HepG2 (cell line): ENCODE results near the gene HDGF. TPM values are rescaled to one million over a fixed set of nuclear protein-coding genes. Genes with fewer than 3 reads are reported as not detected.

ENCODE experiments used
- ARID3A ChIP-seq: IDR thresholded peaks from 2 replicates; pipeline ENCODE4 v1.6.1; 2012; ENCODE audit warnings: low read depth, low read length, improper control_type of control experiment
- GPN1 ChIP-seq: sonication (generic); formaldehyde crosslinking; IDR thresholded peaks from 2 replicates; pipeline ENCODE4 v1.5.1; 2020; ENCODE audit warnings: missing genetic modification reagents, borderline replicate concordance
- HMG20A ChIP-seq: IDR thresholded peaks from 2 replicates; pipeline ENCODE4 v1.6.1; 2016; ENCODE audit warnings: borderline replicate concordance
- JUNB ChIP-seq: sonication (generic); formaldehyde crosslinking; IDR thresholded peaks from 2 replicates; pipeline ENCODE4 v1.8.0; 2022; ENCODE audit warnings: missing genetic modification reagents, mild to moderate bottlenecking, borderline replicate concordance
- NFE2 ChIP-seq: sonication (generic); formaldehyde crosslinking; IDR thresholded peaks from 2 replicates; pipeline ENCODE4 v1.4.0; 2020; ENCODE audit warnings: missing genetic modification reagents
- PITX1 ChIP-seq: sonication (generic); formaldehyde crosslinking; IDR thresholded peaks from 2 replicates; pipeline ENCODE4 v1.5.1; 2020; ENCODE audit warnings: mild to moderate bottlenecking, missing genetic modification reagents
- SNRNP70 ChIP-seq: fragments of 200-400 bp; formaldehyde crosslinking; IDR thresholded peaks from 2 replicates; pipeline ENCODE4 v1.6.1; 2017; ENCODE audit warnings: mild to moderate bottlenecking, low read depth, low read length, moderate library complexity
- ZBTB40 ChIP-seq, 2 experiments: fragments of 450-650 bp in 1 of 2; sonication (generic) in 1 of 2; formaldehyde crosslinking in 1 of 2; IDR thresholded peaks; 2 replicates each; pipeline versions ENCODE4 v1.6.1 to v1.8.0; 2016 to 2022; ENCODE audit warnings: antibody characterized with exemption in 1 of 2, mild to moderate bottlenecking in 1 of 2, missing genetic modification reagents in 1 of 2
- ZNF280D ChIP-seq: sonication (generic); formaldehyde crosslinking; IDR thresholded peaks from 2 replicates; pipeline ENCODE4 v1.5.1; 2020; ENCODE audit warnings: mild to moderate bottlenecking, missing genetic modification reagents
- ZNF704 ChIP-seq: sonication (generic); formaldehyde crosslinking; IDR thresholded peaks from 2 replicates; pipeline ENCODE4 v1.8.1; 2023; ENCODE audit warnings: mild to moderate bottlenecking, inconsistent platforms, moderate library complexity, missing genetic modification reagents, borderline replicate concordance
- polyA plus RNA-seq, 8 experiments: library from polyadenylated mRNA; depleted of rRNA in 3 of 8; stranded (reverse) in 7 of 8; unstranded in 1 of 8; fragments of >200 nt; fragmentation: Illumina TruSeq in 4 of 8; extraction: Trizol in 4 of 8; gene quantifications; 2 replicates each; pipeline versions ENCODE4 v1.2.1 to v1.2.3, GENCODE V29; 2011 to 2016; ENCODE audit warnings: low read depth in 4 of 8, missing spikeins in 1 of 8, mixed read lengths in 1 of 8; ENCODE audit not compliant: insufficient read depth in 1 of 8
- total RNA-seq, 5 experiments: library from RNA; depleted of rRNA; stranded (reverse); fragments of >200 nt; fragmentation: Illumina TruSeq; extraction: Trizol; gene quantifications; 2 replicates each; pipeline ENCODE4 v1.2.3, GENCODE V29; 2016; ENCODE audit warnings: low read depth in 1 of 5

Gene HDGF
- total and polyA plus RNA-seq, 2 of the 13 experiments (the other 11 are each of a cell fraction or from before 2014, with no cell fraction given), result 156 to 196 TPM

- TF ChIP-seq GPN1 (CRISPR knock-in tag) (no peak), ZNF704 (CRISPR knock-in tag) (no peak), NFE2 (CRISPR knock-in tag) (no peak), ARID3A (no peak), JUNB (CRISPR knock-in tag) (no peak), SNRNP70 (no peak), HMG20A (CRISPR knock-in tag) (no peak), ZBTB40 (IDR thresholded peaks at IDR 0.05) (no peak), ZBTB40 (CRISPR knock-in tag; IDR thresholded peaks at IDR 0.05) (no peak), PITX1 (no peak; the same call in 1 of the 2 replicates), ZNF280D (no peak)
These were observed 2.6 kb downstream of the HDGF start (continued) for GRCh38 chr1:156748670-156749418.
